NT2/D1 (cell line): ENCODE results near the gene GPR87.

Experiments used
- SUZ12 ChIP-seq: IDR thresholded peaks from 2 replicates; pipeline ENCODE4 v1.6.1; 2011; ENCODE audit not compliant: insufficient read length, insufficient read depth; ENCODE audit errors: extremely low read depth
- YY1 ChIP-seq: IDR thresholded peaks from 2 replicates; pipeline ENCODE4 v1.6.1; 2011; ENCODE audit not compliant: insufficient read length, insufficient read depth
- ZNF274 ChIP-seq: IDR thresholded peaks from 2 replicates; pipeline ENCODE4 v1.6.1; 2011; ENCODE audit warnings: mild to moderate bottlenecking, low read depth, low read length

GRCh38 chr3:151297429-151297828, 19.2 kb downstream of the GPR87 start:
- TF ChIP-seq ZNF274 (no peak), YY1 (no peak), SUZ12 (no peak)
